Stimulated activated CD4-positive, alpha-beta T cell treated with anti-CD3 and anti-CD28 coated beads, Interleukin-4, amount 100 ng/mL, for 24 hours (primary cell): ENCODE data around the gene B2M.
"Not testable (repeated sequence)": the region's sequence is repeated elsewhere in the genome, so short reads cannot be mapped to it uniquely, and the experiment has no call there.

Experiments used
- DNase-seq: peaks from one replicate; pipeline ENCODE4 v3.0.0-alpha.2; 2020

The B2M gene

GRCh38 chr15:44726568-44727484, 15.5 kb downstream of the B2M start:
- DNase-seq = peak; percentile 81

DNA sequence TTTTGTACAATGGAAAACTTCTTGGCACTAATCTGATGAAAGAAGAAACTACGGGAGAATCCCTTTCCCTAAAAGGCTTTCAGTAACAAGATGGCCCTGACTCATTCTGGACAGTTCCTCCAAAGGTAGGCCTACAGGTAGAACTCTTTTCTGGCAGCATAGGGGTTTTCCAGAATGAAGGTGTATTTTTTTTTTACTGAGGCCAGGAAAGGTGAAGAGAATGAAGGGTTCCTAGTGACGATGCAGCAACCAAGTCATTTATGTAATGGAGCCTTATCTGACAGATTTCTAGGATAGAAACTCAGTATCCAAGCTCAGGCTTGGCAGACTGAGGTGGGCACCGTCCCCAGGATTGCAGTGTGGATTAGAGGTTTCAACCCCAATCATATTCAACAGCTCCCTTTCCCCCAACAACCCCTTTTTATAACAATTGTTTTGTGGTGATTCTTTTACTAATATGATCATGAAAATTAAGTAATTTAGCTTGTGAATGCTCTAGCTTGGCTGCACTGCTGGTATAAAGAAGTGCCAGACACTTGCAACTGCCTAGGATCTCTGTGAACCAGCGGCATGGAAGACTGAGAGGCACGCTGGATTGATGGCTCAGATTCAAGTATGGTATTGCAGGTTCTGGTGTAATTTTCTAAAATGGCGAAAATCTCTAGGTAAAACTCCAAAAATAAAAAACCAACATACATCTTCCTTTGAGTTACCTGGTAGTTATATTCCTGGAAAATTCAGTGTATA, 16.3 kb downstream of the B2M start:
- DNase-seq = no peak

GRCh38 chr15:44728232-44728575, 16.9 kb downstream of the B2M start:
- not testable (repeated sequence) for DNase-seq

DNA sequence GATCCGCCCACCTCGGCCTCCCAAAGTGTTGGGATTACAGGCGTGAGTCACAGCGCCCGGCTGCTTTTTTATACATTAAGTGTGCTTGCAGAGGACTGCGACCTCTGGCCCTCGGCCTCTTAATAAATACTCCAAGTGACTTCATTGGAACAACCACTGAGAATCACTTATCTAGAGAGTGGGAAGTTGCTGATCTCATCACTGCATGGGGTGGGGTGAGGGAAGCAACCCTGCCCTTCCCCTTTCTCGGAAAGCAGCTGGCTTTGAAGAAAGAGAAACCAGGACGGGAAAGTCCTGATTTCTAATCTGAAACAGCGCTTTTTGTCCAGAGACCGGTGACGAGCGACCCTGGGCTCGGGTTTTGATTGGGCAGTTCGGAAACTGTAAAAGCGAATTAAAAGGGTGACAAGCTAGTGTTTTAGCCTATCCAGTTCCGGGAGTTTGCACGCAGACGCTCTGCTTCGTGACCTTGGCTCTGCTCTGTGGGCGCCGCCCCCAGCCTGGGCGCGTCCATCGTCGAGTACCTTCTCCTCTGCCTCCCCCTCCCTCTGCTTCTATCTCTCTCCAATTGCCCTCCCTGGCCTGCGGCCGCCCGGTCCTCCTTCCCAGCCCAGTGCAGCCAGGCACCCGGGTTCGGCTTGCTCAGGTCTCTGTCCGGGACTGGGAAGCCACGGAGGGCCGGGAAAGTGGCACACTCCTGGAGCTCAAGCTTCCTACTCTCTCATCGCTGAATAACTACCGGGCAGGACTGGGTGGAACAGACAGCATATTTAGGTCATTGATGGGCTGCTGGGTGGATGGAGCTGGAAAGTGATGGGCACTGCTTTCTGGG, 17.5 kb downstream of the B2M start:
- DNase-seq = peak; percentile 96

- peak; percentile 54 for DNase-seq
Measured at GRCh38 chr15:44729408-44730127, 18.3 kb downstream of the B2M start.

DNA sequence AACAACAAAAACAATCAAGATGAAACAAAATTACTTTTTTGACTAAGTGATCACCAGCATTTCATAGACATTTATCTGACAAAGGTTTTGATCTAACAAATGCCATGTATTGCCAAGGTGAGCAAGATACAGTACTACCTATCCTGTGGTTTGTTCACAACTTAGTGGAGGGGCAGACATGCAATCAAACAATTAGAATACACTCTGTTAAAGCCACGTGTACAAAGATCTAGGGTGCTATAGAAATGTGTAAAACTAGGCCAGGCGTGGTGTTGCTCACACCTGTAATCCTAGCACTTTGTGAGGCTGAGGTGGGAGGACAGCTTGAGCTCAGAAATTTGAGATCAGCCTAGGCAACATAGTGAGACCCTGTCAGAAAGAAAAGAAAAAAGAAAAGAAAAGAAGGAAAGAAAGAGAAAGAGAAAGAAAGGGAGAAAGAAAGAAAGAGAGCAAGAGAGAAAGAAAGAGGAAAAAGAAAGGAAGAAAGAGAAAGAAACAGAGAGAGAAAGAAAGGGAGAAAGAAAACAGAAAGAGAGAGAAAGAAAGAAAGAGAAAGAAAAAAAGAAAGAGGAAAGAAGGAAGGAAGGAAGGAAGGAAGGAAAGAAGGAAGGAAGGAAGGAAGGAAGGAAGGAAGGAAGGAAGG, 23.6 kb downstream of the B2M start:
- no peak for DNase-seq

DNA sequence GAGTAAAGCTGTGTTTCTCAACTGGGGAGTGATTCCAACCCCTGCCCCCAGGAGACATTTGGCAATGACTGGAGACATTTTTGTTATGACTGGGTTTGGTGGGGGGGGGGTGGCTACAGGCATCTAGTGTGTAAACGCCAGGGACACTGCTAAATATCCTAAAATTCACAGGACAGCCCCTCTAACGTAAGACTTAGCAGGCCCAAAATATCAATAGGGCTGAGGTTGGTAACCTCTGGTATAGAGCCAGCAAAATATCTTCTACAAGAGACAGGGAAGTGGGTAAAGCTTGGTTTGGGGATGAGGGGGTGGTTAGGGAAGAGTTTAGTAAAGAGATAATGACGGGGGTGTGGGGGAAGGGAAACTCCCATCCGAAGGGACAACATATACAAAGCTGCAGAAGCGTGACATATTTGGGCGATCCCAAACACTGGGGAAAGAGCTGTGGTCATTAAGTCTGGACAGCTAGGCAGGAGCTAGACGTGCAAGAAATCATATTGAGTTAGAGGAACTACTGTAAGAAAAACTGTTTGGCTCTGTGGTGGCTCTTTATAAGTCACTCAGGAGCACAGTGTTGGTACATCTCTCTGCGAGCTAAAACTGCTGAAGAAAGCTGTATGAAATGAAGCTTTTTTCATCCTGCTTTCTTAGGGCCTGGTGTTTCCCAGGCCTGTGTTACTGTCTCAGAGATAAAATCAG, 24.3 kb downstream of the B2M start:
- DNase-seq = peak; percentile 66

GRCh38 chr15:44736181-44736765, 25.0 kb downstream of the B2M start, which contains the start of gene TRIM69:
Gene TRIM69, plus strand, starts transcription at chr15:44736528. Its CDS starts 177 bp downstream, at chr15:44736705.
- DNase-seq = no peak

GRCh38 chr15:44738340-44738984, 27.1 kb downstream of the B2M start:
- no peak for DNase-seq

GRCh38 chr15:44739222-44739847, 28.0 kb downstream of the B2M start:
- DNase-seq = not testable (repeated sequence)

- DNase-seq = not testable (repeated sequence)
Measured at GRCh38 chr15:44743454-44743853, 32.1 kb downstream of the B2M start.

DNA sequence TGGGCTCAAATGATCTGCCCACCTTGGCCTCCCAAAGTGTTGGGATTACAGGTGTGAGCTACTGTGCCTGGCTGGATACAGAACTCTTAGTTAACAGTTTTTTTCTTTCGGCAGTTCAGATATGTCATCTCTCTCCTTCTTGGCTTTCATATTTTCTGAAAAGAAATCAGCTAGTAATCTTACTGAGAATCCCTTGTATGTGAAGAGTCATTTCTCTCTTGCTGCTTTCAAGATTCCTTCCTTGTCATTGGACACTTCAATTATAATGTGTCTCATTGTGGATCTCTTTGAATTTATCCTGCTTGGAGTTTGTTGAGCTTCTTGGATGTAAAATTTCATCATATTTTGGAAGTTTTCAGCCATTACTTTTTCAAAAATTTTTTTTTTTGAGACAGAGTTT, 42.0 kb downstream of the B2M start:
- DNase-seq = no peak

- DNase-seq = no peak
Measured at GRCh38 chr15:44763187-44763586, 51.9 kb downstream of the B2M start.

DNA sequence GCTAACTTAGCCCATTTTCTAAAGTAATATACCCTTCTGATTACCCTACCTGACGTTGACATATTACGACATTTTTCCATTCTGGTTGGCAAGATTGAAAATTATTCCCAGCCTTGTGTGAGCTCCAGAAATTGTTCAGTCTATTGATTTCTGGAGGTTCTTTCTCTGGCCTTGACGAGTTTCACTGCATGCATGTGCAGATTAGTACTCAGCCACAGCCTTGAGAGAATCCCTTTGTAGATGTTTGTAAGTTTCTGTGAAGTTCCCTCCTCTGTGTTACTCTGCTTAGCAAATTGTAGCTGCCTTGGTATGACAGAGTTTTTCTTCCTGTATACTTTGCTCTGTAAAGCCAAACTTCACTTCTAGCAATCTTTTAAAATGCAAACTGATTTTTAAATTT, 52.5 kb downstream of the B2M start:
- DNase-seq = no peak

DNA sequence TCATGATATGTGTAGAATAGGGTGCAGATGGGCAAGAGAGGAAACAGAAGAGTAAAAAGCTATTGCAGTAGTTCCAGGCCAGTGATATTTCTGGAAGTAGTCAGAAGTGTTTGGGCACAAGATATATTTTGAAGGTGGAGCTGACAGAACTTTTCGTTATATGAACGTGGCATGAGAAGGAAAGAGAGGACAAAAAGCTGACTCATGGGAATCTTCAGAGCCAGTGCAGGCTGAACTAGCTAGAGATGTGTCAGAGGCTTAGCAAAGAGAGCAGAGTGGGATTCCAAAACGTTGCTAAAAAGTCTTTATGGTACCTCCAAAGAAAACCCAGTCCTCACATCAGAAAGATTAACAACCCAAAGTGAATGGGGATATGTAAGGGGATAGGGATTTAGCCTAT, 53.7 kb downstream of the B2M start:
- no peak for DNase-seq
